ENCODE results near the gene TNFRSF14. TPM values are rescaled to one million over a fixed set of nuclear protein-coding genes. Genes with fewer than 3 reads are reported as not detected.
A peak's percentile ranks its signal among the peaks of the same experiment; 100 is the strongest.

Gene TNFRSF14
- total RNA-seq, 4 donors from 2014 or later, result 3.4 to 11.5 (median 5.0) TPM

DNA sequence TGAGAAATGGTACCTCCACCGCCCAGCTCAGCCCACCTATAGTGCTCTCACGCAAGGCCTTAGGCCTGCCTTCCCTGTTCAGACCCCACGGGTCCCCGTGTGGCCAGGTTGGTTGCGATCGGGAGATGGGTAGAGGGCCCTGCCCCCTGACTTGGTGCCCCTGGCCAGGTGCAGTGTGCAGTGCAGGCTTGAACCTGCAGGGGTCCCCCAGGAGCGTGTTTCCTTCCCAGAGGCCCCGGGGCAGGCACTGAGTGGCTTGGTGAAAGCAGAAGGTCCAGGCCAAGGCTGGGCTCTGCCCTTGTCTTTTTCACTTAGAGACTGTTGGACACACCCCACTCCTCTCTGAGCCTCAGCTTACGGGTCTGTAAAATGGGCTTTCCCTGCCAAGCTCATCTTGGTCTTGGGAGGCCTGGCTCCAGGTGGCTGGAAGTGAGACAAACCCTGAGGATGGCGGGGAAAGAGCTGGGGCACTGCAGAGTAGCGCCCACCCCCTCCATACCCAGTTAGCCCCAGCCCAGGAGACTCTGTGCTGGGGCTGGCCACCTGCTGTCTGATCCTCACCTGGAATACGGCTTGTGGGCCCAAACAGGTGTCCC, 16.8 kb upstream of the TNFRSF14 start:
- TF ChIP-seq CTCF (IDR thresholded peaks at IDR 0.05 in 4 of 5, conservative IDR thresholded peaks at IDR 0.05 in 1 of 5), result peak in 1 of 5 experiments; percentile 14
- TF ChIP-seq POLR2A (IDR thresholded peaks at IDR 0.05), result no peak
- in situ Hi-C loops (cut with MboI; ENCODE audit: low sequenced_read_pairs in 4 of 4) (loop anchor here in 1 of 4 donors (25.0 kb wide), 1 partner anchor 327 kb away; no protein-coding TSS in a partner anchor), intact Hi-C loops (cut with DNase I; ENCODE audit: low total_unique reads) (no loop called here)
- H3K9me3 ChIP-seq, result no peaks in the 10 kb centered on the region
- H3K4me3 ChIP-seq, result no peak overlapping the region
- H3K27me3 ChIP-seq, result peaks cover 15 to 29% (median 23%) of the 10 kb centered on the region in 3 donors
- DNase-seq, result no peak
- no peak for ATAC-seq
- H3K36me3 ChIP-seq, result no peaks in the 10 kb centered on the region
- H3K4me1 ChIP-seq, result peaks cover 0 to 3% of the 10 kb centered on the region in 2 donors
- no peak overlapping the region for H3K27ac ChIP-seq

- Histone ChIP-seq H3K27ac (no peak overlapping the region), H3K4me1 (peaks cover 3 to 7% of the 10 kb centered on the region in 2 donors), H3K27me3 (peaks cover 12 to 29% (median 28%) of the 10 kb centered on the region in 3 donors), H3K9me3 (no peaks in the 10 kb centered on the region), H3K4me3 (no peak overlapping the region), H3K36me3 (no peaks in the 10 kb centered on the region)
- DNase-seq (no peak), ATAC-seq (no peak)
- no peak for TF ChIP-seq POLR2A (IDR thresholded peaks at IDR 0.05)
- TF ChIP-seq CTCF (IDR thresholded peaks at IDR 0.05 in 4 of 5, conservative IDR thresholded peaks at IDR 0.05 in 1 of 5), result no peak
- intact Hi-C loops (cut with DNase I; ENCODE audit: low total_unique reads), result loop anchor here (10.0 kb wide), 1 partner anchor 76 kb away; no protein-coding TSS in a partner anchor
- in situ Hi-C loops (cut with MboI; ENCODE audit: low sequenced_read_pairs in 4 of 4), result loop anchor here (10.0 to 25.0 kb wide), 2 partner anchors 126 to 329 kb away; partner anchors contain the start of gene PEX10 (in 4 of the 4)
Measured at GRCh38 chr1:2540816-2541492, 15.2 kb upstream of the TNFRSF14 start.

- intact Hi-C loops (cut with DNase I; ENCODE audit: low total_unique reads), result loop anchor here (10.0 kb wide), 1 partner anchor 77 kb away; no protein-coding TSS in a partner anchor
- Histone ChIP-seq H3K36me3 (no peaks in the 10 kb centered on the region), H3K4me3 (no peak overlapping the region), H3K27ac (no peak overlapping the region), H3K27me3 (peaks cover 15 to 35% (median 34%) of the 10 kb centered on the region in 3 donors), H3K9me3 (no peaks in the 10 kb centered on the region), H3K4me1 (peaks cover 3 to 13% of the 10 kb centered on the region in 2 donors)
- ATAC-seq, result no peak
- TF ChIP-seq CTCF (IDR thresholded peaks at IDR 0.05 in 4 of 5, conservative IDR thresholded peaks at IDR 0.05 in 1 of 5) (no peak), POLR2A (IDR thresholded peaks at IDR 0.05) (no peak)
- no peak for DNase-seq
- in situ Hi-C loops (cut with MboI; ENCODE audit: low sequenced_read_pairs in 4 of 4), result loop anchor here (10.0 to 25.0 kb wide), 2 partner anchors 127 to 329 kb away; partner anchors contain the start of gene PEX10 (in 4 of the 4)
Measured at GRCh38 chr1:2541619-2542245, 14.4 kb upstream of the TNFRSF14 start.

DNA sequence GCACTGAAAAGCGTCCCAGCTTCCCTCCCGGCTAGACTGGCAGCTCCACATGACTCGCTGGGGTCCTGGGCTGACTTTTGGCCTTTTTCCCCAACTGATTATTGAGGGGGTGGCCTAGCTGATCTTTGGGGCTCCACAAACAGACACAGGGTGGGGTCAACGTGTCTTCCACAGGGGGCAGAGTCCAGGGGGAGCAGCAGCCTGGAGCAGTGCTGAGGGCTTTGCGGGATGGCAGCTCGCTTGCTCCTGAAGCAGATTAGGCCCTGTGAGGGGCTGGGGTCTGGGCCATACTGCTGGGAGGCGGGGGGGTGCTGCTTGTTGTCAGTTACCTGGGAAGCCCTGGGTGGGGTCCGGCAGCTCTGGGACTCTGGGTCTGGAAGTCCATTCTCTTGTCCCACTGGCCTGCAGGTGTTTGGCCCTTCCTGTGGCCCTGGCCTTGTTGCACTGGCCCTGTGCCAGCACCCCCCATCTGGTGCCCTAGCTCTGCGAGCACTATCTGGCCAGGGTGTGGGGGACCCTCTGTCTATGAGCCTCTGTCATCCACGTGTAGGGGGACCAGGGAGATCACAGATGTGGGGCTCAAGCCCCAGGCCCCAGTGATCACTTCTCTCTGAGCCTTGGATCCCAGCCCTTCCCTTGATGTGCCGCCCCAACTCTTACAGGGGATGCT, 13.8 kb upstream of the TNFRSF14 start:
- no peaks in the 10 kb centered on the region for H3K36me3 ChIP-seq
- H3K27ac ChIP-seq, result no peak overlapping the region
- ATAC-seq (no peak), DNase-seq (no peak)
- no peak for TF ChIP-seq POLR2A (IDR thresholded peaks at IDR 0.05)
- no peak for TF ChIP-seq CTCF (IDR thresholded peaks at IDR 0.05 in 4 of 5, conservative IDR thresholded peaks at IDR 0.05 in 1 of 5)
- H3K27me3 ChIP-seq, result peaks cover 22 to 41% (median 41%) of the 10 kb centered on the region in 3 donors
- peaks cover 3 to 20% of the 10 kb centered on the region in 2 donors for H3K4me1 ChIP-seq
- intact Hi-C loops (cut with DNase I; ENCODE audit: low total_unique reads), result loop anchor here (10.0 kb wide), 1 partner anchor 78 kb away; no protein-coding TSS in a partner anchor
- in situ Hi-C loops (cut with MboI; ENCODE audit: low sequenced_read_pairs in 4 of 4), result loop anchor here (10.0 to 25.0 kb wide), 2 partner anchors 128 to 330 kb away; partner anchors contain the start of gene PEX10 (in 4 of the 4)
- H3K4me3 ChIP-seq, result no peak overlapping the region
- H3K9me3 ChIP-seq, result no peaks in the 10 kb centered on the region
